ENCODE results near the gene SLC22A1.

Gene SLC22A1

DNA sequence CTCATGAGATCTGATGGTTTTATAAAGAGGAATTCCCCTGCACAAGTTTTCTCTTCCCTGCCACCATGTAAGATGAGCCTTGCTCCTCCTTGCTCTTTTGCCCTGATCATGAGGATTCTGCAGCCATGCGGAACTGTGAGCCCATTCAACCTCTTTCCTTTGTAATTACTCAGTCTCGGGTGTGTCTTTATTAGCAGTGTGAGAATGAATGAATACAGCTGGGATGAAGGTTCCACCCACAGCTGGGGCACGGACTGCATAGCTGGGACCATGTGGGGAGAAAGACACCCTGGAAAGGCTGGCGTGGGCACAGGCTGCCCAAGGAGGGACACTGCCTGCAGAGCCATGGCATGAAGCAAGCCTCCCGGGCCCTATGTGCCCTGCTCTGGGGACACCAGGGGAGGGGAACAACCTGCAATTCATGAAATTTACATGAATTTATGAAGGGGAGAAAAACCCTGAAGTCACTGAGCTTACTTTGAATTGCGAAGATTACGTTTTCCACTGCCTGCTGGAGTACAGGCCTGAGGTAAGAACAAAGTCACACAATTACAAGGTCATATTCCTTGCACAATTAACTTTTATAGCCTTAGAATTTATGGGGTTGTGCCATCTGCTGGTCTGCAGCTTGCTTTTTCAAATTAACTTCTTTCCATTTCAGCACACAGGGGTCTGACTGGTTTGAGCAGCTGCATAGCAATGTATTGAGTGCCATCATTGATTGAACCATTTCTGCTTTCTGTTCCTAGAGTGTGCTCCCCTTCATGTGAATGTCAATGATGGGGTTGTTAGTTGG, 46.2 kb downstream of the SLC22A1 start:
- DNase-seq (ENCODE audit: low spot score) = no peak
- TF ChIP-seq, protein P1, sequence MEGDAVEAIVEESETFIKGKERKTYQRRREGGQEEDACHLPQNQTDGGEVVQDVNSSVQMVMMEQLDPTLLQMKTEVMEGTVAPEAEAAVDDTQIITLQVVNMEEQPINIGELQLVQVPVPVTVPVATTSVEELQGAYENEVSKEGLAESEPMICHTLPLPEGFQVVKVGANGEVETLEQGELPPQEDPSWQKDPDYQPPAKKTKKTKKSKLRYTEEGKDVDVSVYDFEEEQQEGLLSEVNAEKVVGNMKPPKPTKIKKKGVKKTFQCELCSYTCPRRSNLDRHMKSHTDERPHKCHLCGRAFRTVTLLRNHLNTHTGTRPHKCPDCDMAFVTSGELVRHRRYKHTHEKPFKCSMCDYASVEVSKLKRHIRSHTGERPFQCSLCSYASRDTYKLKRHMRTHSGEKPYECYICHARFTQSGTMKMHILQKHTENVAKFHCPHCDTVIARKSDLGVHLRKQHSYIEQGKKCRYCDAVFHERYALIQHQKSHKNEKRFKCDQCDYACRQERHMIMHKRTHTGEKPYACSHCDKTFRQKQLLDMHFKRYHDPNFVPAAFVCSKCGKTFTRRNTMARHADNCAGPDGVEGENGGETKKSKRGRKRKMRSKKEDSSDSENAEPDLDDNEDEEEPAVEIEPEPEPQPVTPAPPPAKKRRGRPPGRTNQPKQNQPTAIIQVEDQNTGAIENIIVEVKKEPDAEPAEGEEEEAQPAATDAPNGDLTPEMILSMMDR (IDR thresholded peaks at IDR 0.05; ENCODE audit: extremely low read depth, insufficient read depth, missing control alignments) = no peak
- in situ Hi-C loops (cut with MboI; ENCODE audit: low pct_unique_long_range_greater_than_20kb, low sequenced_read_pairs, unreplicated experiment) = no loop called here

DNA sequence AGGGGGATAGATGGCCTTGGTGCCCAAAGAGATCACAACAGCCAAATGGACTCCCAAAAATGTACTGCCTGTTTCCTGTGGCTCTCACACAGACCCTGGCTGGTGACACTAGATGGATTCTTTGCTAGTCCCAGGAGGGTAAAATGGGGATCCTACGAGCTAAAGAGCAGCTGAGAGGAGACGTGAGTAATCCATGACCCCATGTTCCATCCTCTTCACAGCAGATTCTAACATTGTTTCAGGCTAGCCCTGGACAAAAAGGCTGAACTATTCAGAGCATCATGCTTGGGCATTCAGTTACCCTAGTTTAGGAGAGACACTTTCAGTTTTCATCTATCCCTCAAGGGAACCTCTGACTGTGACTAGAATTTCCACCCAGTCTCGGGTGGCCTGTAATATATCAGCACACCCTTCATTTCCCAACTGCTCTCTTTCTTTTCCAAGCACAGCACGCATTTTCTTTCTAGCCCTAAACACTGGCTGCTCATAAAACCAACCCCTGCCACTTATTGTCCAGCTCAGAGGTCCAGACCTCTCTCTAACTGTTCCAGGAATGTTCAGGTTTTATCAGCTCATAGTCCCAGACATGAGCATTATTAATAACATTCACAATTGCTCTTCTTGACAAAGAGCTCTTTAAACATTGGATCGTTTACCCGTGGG, 48.5 kb downstream of the SLC22A1 start:
- TF ChIP-seq, protein P1 (IDR thresholded peaks at IDR 0.05; ENCODE audit: extremely low read depth, insufficient read depth, missing control alignments) = no peak
- in situ Hi-C loops (cut with MboI; ENCODE audit: low pct_unique_long_range_greater_than_20kb, low sequenced_read_pairs, unreplicated experiment) = no loop called here
- no peak for DNase-seq (ENCODE audit: low spot score)

DNA sequence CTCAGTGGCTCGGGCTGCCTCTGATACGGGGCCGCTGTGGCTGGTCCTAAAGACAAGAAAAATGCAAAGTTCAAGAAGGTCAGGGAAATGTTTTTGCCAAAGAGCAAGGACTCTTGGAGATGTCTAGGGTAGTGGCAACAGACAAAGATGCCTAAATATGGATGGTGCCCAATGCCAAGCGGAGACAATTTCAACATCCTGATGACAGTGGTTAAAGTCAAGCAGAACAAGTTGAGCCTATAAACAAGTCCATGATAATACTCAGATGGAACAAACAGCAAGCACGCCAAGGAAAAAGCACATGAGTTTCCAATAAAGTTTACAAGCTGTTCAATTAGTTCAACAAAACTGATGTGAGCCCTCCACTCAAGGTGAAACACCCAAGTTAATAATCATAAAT, 51.1 kb downstream of the SLC22A1 start:
- in situ Hi-C loops (cut with MboI; ENCODE audit: low pct_unique_long_range_greater_than_20kb, low sequenced_read_pairs, unreplicated experiment) = no loop called here
- DNase-seq (ENCODE audit: low spot score) = no peak
- TF ChIP-seq, protein P1 (IDR thresholded peaks at IDR 0.05; ENCODE audit: extremely low read depth, insufficient read depth, missing control alignments) = no peak

DNA sequence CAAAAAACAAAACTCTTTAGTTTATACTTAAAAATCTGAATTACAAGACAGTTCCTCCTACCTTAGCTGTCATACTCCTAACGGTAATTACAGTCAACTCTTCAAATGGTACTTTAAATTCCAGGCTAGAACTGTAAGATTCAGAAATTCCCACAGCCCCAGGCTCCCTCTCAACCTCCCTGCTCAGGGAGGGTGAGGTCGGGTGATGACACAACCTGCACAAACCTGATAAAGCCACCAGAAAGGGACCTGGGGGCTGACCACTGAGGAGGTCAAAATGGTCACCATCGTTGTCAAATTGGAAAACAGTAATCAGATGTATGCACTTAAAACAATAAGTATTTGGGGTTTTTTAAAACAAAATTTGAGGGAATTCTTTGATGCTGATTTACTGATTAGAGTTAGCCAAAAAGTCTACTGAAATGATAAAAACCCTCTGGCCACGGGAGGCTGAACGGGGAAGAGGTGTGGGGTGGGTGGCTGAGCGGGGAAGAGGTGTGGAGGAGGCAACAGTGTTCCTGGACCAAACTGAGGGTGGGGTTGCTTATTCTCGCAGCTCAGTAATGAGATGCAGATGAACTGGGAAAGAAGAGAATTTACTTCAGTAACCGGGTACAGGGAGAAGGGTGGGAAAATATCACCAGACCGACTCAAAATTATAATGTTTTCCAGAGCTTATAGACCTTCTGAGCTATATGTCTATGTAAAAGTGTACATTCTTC, 52.4 kb downstream of the SLC22A1 start:
- TF ChIP-seq, protein P1 (IDR thresholded peaks at IDR 0.05; ENCODE audit: extremely low read depth, insufficient read depth, missing control alignments) = no peak
- in situ Hi-C loops (cut with MboI; ENCODE audit: low pct_unique_long_range_greater_than_20kb, low sequenced_read_pairs, unreplicated experiment) = no loop called here
- DNase-seq (ENCODE audit: low spot score) = no peak

DNA sequence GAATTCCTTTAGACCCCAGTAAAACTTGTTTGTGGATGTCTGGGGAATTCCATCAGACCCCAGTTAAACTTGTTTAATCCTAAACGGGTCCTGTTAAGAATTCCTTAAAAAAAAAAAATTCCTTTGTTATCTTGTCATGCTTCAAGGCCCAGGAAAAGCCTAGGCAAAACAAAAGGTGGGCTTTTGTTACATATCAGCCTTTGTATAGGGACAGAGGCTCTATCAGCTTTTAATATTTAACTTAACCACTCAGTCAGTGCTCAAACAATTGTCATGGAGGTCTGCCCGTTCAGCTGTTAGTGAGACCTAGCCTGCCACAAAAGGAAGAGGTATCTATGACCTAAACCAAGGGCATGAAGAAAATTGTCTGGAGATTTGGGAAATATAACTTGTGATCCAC, 53.1 kb downstream of the SLC22A1 start:
- no peak for DNase-seq (ENCODE audit: low spot score)
- TF ChIP-seq, protein P1 (IDR thresholded peaks at IDR 0.05; ENCODE audit: extremely low read depth, insufficient read depth, missing control alignments) = no peak
- in situ Hi-C loops (cut with MboI; ENCODE audit: low pct_unique_long_range_greater_than_20kb, low sequenced_read_pairs, unreplicated experiment) = no loop called here

DNA sequence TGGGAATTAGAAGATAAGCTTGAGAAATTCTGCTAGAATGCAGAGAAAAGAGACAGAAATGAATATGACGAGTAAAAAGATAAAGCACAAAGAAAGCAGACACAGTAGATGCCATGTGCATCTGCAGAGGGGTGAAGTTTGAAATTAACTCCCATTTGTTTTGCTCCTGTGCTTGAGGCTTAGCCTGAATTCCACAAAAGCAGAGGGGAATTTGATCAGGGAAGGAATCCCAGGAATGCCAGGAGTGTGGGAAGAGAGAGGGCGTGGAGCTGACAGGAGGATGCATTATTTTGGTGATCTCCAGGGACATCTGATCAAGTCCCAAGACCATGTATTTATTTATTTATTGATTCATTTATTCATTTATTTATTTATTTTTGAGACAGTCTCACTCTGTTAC, 55.6 kb downstream of the SLC22A1 start:
- in situ Hi-C loops (cut with MboI; ENCODE audit: low pct_unique_long_range_greater_than_20kb, low sequenced_read_pairs, unreplicated experiment) = no loop called here
- TF ChIP-seq, protein P1 (IDR thresholded peaks at IDR 0.05; ENCODE audit: extremely low read depth, insufficient read depth, missing control alignments) = no peak
- no peak for DNase-seq (ENCODE audit: low spot score)

Measured in GM13977 (cell line).